A549 (cell line): ENCODE data around the gene SUSD1. TPM values are rescaled to one million over a fixed set of nuclear protein-coding genes. Genes with fewer than 3 reads are reported as not detected.

Source experiments
- ATAC-seq, 2 experiments: fragments of 200-7000 bp in 1 of 2; fragments of >200 bp in 1 of 2; cut with Nextera tagmentation in 1 of 2; cut with Tn5 transposase in 1 of 2; 3 replicates each; pipeline versions ENCODE4 v1.8.0 to v1.9.1; 2018 to 2020; ENCODE audit warnings: mild to moderate bottlenecking in 1 of 2, moderate library complexity in 1 of 2
- CTCF ChIA-PET: fragments of 300-600 bp; sonication (Branson Sonifier 250); formaldehyde crosslinking; extraction: SDS; loops from one replicate; lab custom pipeline; 2021; ENCODE audit warnings: antibody characterized with exemption, inconsistent platforms; lab: Yijun Ruan, JAX
- POLR2A ChIA-PET: fragments of 350-600 bp; formaldehyde crosslinking; extraction: SDS; loops from one replicate; lab custom pipeline; 2021; ENCODE audit warnings: antibody characterized with exemption, inconsistent platforms; lab: Yijun Ruan, JAX
- DNase-seq, 2 experiments: peaks; one replicate each; pipeline versions ENCODE4 v3.0.0 to v3.0.0-alpha.2; 2011 to 2016; ENCODE audit warnings: low read depth in 1 of 2, low spot score in 1 of 2
- FAIRE-seq: peaks from 2 replicates; lab custom pipeline; 2011; peaks lifted over from hg19 to GRCh38; lab: Jason Lieb, UNC
- H3K27ac ChIP-seq, 2 experiments: fragments of >200 bp; sonication (Bioruptor Twin); formaldehyde crosslinking; 3 replicates each; pipeline ENCODE4 v1.5.1; 2016 to 2017
- H3K4me1 ChIP-seq: fragments of >200 bp; sonication (Bioruptor Twin); formaldehyde crosslinking; 3 replicates; pipeline ENCODE4 v1.6.1; 2016
- H3K4me2 ChIP-seq: fragments of >200 bp; sonication (Bioruptor Twin); formaldehyde crosslinking; 3 replicates; pipeline ENCODE4 v1.6.1; 2016
- H3K4me3 ChIP-seq: fragments of >200 bp; sonication (Bioruptor Twin); formaldehyde crosslinking; 3 replicates; pipeline ENCODE4 v1.5.1; 2016
- H3K9me3 ChIP-seq: fragments of >200 bp; sonication (Bioruptor Twin); formaldehyde crosslinking; 3 replicates; pipeline ENCODE4 v1.6.1; 2016
- ATOH8 ChIP-seq: fragments of 250-450 bp; sonication (Bioruptor Pico); IDR thresholded peaks from 2 replicates; pipeline ENCODE4 v1.5.0; 2020; ENCODE audit warnings: low read depth, mild to moderate bottlenecking, moderate library complexity
- CBX2 ChIP-seq: fragments of 200-600 bp; sonication (generic); IDR thresholded peaks from 2 replicates; pipeline ENCODE4 v1.6.1; 2016; ENCODE audit warnings: low read depth, mild to moderate bottlenecking, borderline replicate concordance
- CBX8 ChIP-seq: fragments of 200-600 bp; sonication (generic); IDR thresholded peaks from 2 replicates; pipeline ENCODE4 v1.6.1; 2016
- CEBPB ChIP-seq, 2 experiments: fragments of >200 bp in 1 of 2; sonication (Bioruptor Twin) in 1 of 2; formaldehyde crosslinking in 1 of 2; IDR thresholded peaks; 2 replicates each; pipeline ENCODE4 v1.6.1; 2012 to 2016
- EP300 ChIP-seq, 2 experiments: fragments of >200 bp; sonication (Bioruptor Twin); formaldehyde crosslinking; IDR thresholded peaks; 2 replicates in 1 of 2; 3 replicates in 1 of 2; pipeline ENCODE4 v1.6.1; 2016 to 2017
- ESRRA ChIP-seq: fragments of 150-350 bp; IDR thresholded peaks from 2 replicates; pipeline ENCODE4 v1.6.1; 2014; ENCODE audit warnings: mild to moderate bottlenecking, low read length, borderline replicate concordance
- FOSB ChIP-seq: fragments of 250-450 bp; sonication (Bioruptor Pico); IDR thresholded peaks from 2 replicates; pipeline ENCODE4 v1.5.0; 2020; ENCODE audit warnings: mild to moderate bottlenecking, moderate library complexity
- FOSL2 ChIP-seq, 2 experiments: fragments of 450-650 bp in 1 of 2; fragments of >200 bp in 1 of 2; sonication (Bioruptor Twin) in 1 of 2; formaldehyde crosslinking; IDR thresholded peaks; 2 replicates each; pipeline versions ENCODE4 v1.5.0 to v1.6.1; 2016 to 2020; ENCODE audit warnings: mild to moderate bottlenecking in 1 of 2, moderate library complexity in 1 of 2
- GATA3 ChIP-seq: IDR thresholded peaks from 2 replicates; pipeline ENCODE4 v1.6.1; 2012; ENCODE audit warnings: borderline replicate concordance
- HDAC2 ChIP-seq: fragments of 200-600 bp; sonication (generic); IDR thresholded peaks from 2 replicates; pipeline ENCODE4 v1.6.1; 2016
- HES2 ChIP-seq: fragments of >200 bp; sonication (Bioruptor Twin); formaldehyde crosslinking; IDR thresholded peaks from 2 replicates; pipeline ENCODE4 v1.6.1; 2016
- HOXA7 ChIP-seq: fragments of 250-450 bp; sonication (Bioruptor Pico); IDR thresholded peaks from 2 replicates; pipeline ENCODE4 v1.5.0; 2020; ENCODE audit warnings: mild to moderate bottlenecking, moderate library complexity
- JUNB ChIP-seq: fragments of >200 bp; sonication (Bioruptor Twin); formaldehyde crosslinking; IDR thresholded peaks from 2 replicates; pipeline ENCODE4 v1.6.1; 2016
- KDM5A ChIP-seq: fragments of 200-600 bp; sonication (generic); IDR thresholded peaks from 2 replicates; pipeline ENCODE4 v1.6.1; 2016; ENCODE audit warnings: antibody characterized with exemption, mild to moderate bottlenecking
- MAFK ChIP-seq: fragments of 450-650 bp; IDR thresholded peaks from 2 replicates; pipeline ENCODE4 v1.6.1; 2014; ENCODE audit not compliant: partially characterized antibody
- MAZ ChIP-seq: fragments of 150-350 bp; IDR thresholded peaks from 2 replicates; pipeline ENCODE4 v1.6.1; 2014; ENCODE audit warnings: antibody characterized with exemption, low read depth, low read length, borderline replicate concordance
- NFE2L2 ChIP-seq: fragments of 150-350 bp; conservative IDR thresholded peaks from 2 replicates; pipeline ENCODE4 v1.6.1; 2014; ENCODE audit warnings: low read length
- NPAS2 ChIP-seq: fragments of 250-450 bp; sonication (Bioruptor Pico); IDR thresholded peaks from 2 replicates; pipeline ENCODE4 v1.8.0; 2022; ENCODE audit warnings: mild to moderate bottlenecking, moderate library complexity, borderline replicate concordance
- PHF8 ChIP-seq: fragments of 200-600 bp; sonication (generic); IDR thresholded peaks from 2 replicates; pipeline ENCODE4 v1.6.1; 2016; ENCODE audit warnings: low read depth, mild to moderate bottlenecking, antibody characterized with exemption, moderate library complexity, borderline replicate concordance
- POLR2A ChIP-seq: IDR thresholded peaks from 2 replicates; pipeline ENCODE4 v1.6.1; 2012; ENCODE audit warnings: mild to moderate bottlenecking, low read length
- RARB ChIP-seq: fragments of 250-450 bp; sonication (Bioruptor Pico); IDR thresholded peaks from 2 replicates; pipeline ENCODE4 v1.8.0; 2021; ENCODE audit warnings: mild to moderate bottlenecking, moderate library complexity
- RFX5 ChIP-seq: fragments of 450-650 bp; IDR thresholded peaks from 2 replicates; pipeline ENCODE4 v1.7.1; 2014; ENCODE audit warnings: antibody characterized with exemption, mild to moderate bottlenecking, moderate library complexity
- SMC3 ChIP-seq: fragments of >200 bp; sonication (Bioruptor Twin); formaldehyde crosslinking; IDR thresholded peaks from 3 replicates; pipeline ENCODE4 v1.6.1; 2018; ENCODE audit warnings: inconsistent platforms
- ZFP36 ChIP-seq: fragments of 450-650 bp; IDR thresholded peaks from 2 replicates; pipeline ENCODE4 v1.6.1; 2014; ENCODE audit warnings: borderline replicate concordance; ENCODE audit not compliant: partially characterized antibody
- ZNF302 ChIP-seq: fragments of 250-450 bp; sonication (Bioruptor Pico); IDR thresholded peaks from 2 replicates; pipeline ENCODE4 v1.9.0; 2021; ENCODE audit warnings: inconsistent platforms, mild to moderate bottlenecking, moderate library complexity
- WGBS: methylation state at CpG from one replicate; pipeline ENCODE4 v1.1.6; 2017; ENCODE audit errors: missing lambda C conversion rate; 5-methylcytosine and 5-hydroxymethylcytosine counted together
- polyA plus RNA-seq, 4 experiments: library from polyadenylated mRNA; depleted of rRNA in 3 of 4; stranded (reverse); fragments of >200 nt; fragmentation: RNase III in 1 of 4; extraction: RNeasy Plus Mini Kit Qiagen cat#74134 plus additional on column Dnase treatment in 1 of 4; gene quantifications; 2 replicates in 3 of 4; 3 replicates in 1 of 4; pipeline ENCODE4 v1.2.3, GENCODE V29; 2011 to 2017
- TF ChIP-seq, protein P1 (sequence below): IDR thresholded peaks from 2 replicates; pipeline ENCODE4 v1.6.1; 2012; ENCODE audit warnings: low read depth, borderline replicate concordance
- TF ChIP-seq, protein P2 (sequence below): fragments of >200 bp; sonication (Bioruptor Twin); formaldehyde crosslinking; IDR thresholded peaks from 3 replicates; pipeline ENCODE4 v1.5.1; 2016

The SUSD1 gene
- polyA plus RNA-seq, 2 of the 4 experiments (the other 2 are of a cell fraction): 15.7 to 18.6 TPM

DNA sequence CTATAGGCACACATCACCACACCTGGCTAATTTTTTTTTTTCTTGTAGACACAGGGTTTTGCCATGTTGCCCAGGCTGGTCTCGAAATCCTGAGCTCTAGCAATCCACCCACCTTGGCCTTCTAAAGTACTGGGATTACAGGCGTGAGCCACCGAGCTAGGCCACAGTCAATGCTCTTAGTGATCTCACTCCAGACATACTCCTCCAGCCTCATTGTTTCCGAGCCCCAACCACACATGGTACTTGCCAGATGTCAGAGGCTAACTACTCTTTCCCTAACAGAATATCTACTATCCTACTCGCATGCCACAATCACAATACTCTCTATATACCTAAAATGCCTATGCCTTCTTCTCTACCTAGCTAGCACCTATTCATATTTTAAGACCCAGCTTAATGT, 17.1 kb downstream of the SUSD1 start:
- no peaks in the 10 kb centered on the region for H3K9me3 ChIP-seq
- 95% methylated on average over 5 of the region's 5 CpGs for WGBS
- CTCF ChIA-PET: interaction anchor here (0.8 kb wide), 1 partner anchor 12 kb away, joined by 3 read pairs; no protein-coding TSS in a partner anchor
- H3K4me2 ChIP-seq: no peak overlapping the region
- TF ChIP-seq HOXA7 (no peak), GATA3 (no peak), NPAS2 (CRISPR knock-in tag) (no peak), FOSL2 (IDR thresholded peaks at IDR 0.05) (no peak), FOSL2 (CRISPR knock-in tag; IDR thresholded peaks at IDR 0.05) (no peak), ZFP36 (no peak), KDM5A (no peak), MAZ (no peak), HDAC2 (no peak), MAFK (no peak), CBX8 (no peak), SMC3 (no peak), CEBPB (IDR thresholded peaks at IDR 0.05) (no peak), EP300 (IDR thresholded peaks at IDR 0.05) (no peak), ZNF302 (CRISPR knock-in tag) (no peak), ESRRA (no peak), JUNB (no peak), FOSB (CRISPR knock-in tag) (no peak)
- TF ChIP-seq, protein P1, sequence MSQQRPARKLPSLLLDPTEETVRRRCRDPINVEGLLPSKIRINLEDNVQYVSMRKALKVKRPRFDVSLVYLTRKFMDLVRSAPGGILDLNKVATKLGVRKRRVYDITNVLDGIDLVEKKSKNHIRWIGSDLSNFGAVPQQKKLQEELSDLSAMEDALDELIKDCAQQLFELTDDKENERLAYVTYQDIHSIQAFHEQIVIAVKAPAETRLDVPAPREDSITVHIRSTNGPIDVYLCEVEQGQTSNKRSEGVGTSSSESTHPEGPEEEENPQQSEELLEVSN: no peak
- TF ChIP-seq, protein P2, sequence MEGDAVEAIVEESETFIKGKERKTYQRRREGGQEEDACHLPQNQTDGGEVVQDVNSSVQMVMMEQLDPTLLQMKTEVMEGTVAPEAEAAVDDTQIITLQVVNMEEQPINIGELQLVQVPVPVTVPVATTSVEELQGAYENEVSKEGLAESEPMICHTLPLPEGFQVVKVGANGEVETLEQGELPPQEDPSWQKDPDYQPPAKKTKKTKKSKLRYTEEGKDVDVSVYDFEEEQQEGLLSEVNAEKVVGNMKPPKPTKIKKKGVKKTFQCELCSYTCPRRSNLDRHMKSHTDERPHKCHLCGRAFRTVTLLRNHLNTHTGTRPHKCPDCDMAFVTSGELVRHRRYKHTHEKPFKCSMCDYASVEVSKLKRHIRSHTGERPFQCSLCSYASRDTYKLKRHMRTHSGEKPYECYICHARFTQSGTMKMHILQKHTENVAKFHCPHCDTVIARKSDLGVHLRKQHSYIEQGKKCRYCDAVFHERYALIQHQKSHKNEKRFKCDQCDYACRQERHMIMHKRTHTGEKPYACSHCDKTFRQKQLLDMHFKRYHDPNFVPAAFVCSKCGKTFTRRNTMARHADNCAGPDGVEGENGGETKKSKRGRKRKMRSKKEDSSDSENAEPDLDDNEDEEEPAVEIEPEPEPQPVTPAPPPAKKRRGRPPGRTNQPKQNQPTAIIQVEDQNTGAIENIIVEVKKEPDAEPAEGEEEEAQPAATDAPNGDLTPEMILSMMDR: no peak
- ATAC-seq (no peak), FAIRE-seq (no peak), DNase-seq (no peak)
- no peak overlapping the region for H3K4me3 ChIP-seq
- peaks cover 20% of the 10 kb centered on the region for H3K4me1 ChIP-seq
- peak overlapping the region in 1 of 2 experiments; percentile 42; a peak in 2 of 6 replicates for H3K27ac ChIP-seq
- POLR2A ChIA-PET: no interaction called here

- H3K4me2 ChIP-seq: no peak overlapping the region
- CTCF ChIA-PET: no interaction called here
- no peak for DNase-seq
- TF ChIP-seq CBX2 (no peak), ATOH8 (CRISPR knock-in tag) (no peak), MAFK (no peak), ZNF302 (CRISPR knock-in tag) (no peak)
- TF ChIP-seq, all 56 proteins: peak for 0
- Histone ChIP-seq H3K27ac (peak overlapping the region in 1 of 2 experiments; percentile 42; a peak in 2 of 6 replicates), H3K4me3 (no peak overlapping the region), H3K4me1 (peaks cover 12% of the 10 kb centered on the region), H3K9me3 (no peaks in the 10 kb centered on the region)
- ATAC-seq (no peak), FAIRE-seq (no peak)
- WGBS: 93% methylated on average over 1 of the region's 1 CpG
- POLR2A ChIA-PET: no interaction called here
Measured at GRCh38 chr9:112157087-112157486, 18.0 kb downstream of the SUSD1 start.

DNA sequence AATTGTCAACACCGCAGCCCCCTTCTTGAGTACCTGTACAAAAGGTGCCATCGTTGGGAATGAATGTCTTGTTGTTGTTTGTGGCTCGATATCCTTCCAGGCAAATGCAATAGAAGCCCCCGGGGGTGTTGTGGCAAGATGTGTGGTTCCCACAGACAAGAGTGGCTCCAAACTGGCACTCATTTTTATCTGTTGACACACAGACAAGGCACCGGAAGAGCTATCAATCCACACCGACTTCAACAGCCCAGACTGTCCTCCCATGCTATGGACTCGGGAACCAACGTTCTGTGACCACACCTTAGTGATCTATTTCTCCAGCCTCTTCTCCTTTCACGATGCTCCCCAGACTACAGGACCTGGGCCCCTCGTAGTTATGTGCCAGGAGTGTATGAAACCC, 25.9 kb downstream of the SUSD1 start:
- TF ChIP-seq NFE2L2 (no peak), RARB (CRISPR knock-in tag) (no peak), POLR2A (no peak), SMC3 (no peak), HES2 (no peak), RFX5 (no peak), GATA3 (no peak), PHF8 (no peak), ESRRA (no peak), FOSL2 (IDR thresholded peaks at IDR 0.05) (no peak), FOSL2 (CRISPR knock-in tag; IDR thresholded peaks at IDR 0.05) (no peak), ZNF302 (CRISPR knock-in tag) (no peak), CBX2 (no peak)
- no peak for ATAC-seq
- Histone ChIP-seq H3K4me2 (no peak overlapping the region), H3K9me3 (no peaks in the 10 kb centered on the region), H3K4me3 (no peak overlapping the region), H3K27ac (peak overlapping the region in 1 of 2 experiments; percentile 62; a peak in 3 of 6 replicates), H3K4me1 (peaks cover 36% of the 10 kb centered on the region)
- no peak for FAIRE-seq
- CTCF ChIA-PET: interaction anchor here (0.6 to 1.9 kb wide), 6 partner anchors 36 to 193 kb away, joined by 3 to 11 read pairs (median 4); partner anchors contain the start of gene PTBP3
- POLR2A ChIA-PET: no interaction called here
- no peak for DNase-seq
- 94% methylated on average over 10 of the region's 10 CpGs for WGBS
